GM21737 (cell line): Measurements from ENCODE around the gene MACF1.

Source experiments
- ATAC-seq: cut with Tn5 transposase; IDR thresholded peaks from one replicate; pipeline ENCODE4 v1.9.1; 2021; ENCODE audit warnings: mild to moderate bottlenecking, moderate library complexity; ENCODE audit not compliant: unreplicated experiment

Gene MACF1

GRCh38 chr1:39346872-39347271 is 142.4 kb downstream of the MACF1 start:
- no peak for ATAC-seq

DNA sequence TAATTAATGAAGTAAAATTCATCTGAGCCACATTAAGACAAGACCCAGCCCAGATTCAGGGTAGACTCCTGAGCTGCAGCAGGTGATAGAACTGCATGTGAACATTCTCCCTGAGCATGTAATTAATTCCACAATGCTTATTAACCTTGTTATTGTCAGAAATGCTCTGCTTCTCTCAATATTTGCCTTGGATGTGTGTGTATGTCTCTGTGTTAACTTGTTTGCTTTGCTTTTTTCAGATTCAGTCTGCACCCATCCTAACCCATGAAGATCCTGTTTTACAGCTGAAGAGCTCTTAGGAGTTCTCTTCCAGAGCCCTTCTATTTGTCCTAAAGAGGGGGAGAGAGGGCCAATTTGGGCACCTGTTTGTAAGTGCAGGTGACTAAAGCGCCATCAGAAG is 143.8 kb downstream of the MACF1 start:
- no peak for ATAC-seq

- ATAC-seq = no peak
These were observed 148.4 kb downstream of the MACF1 start for GRCh38 chr1:39352881-39353280.

GRCh38 chr1:39354572-39354971 is 150.1 kb downstream of the MACF1 start:
- ATAC-seq = no peak

- ATAC-seq = no peak
These were observed 154.0 kb downstream of the MACF1 start for GRCh38 chr1:39358491-39358890.

DNA sequence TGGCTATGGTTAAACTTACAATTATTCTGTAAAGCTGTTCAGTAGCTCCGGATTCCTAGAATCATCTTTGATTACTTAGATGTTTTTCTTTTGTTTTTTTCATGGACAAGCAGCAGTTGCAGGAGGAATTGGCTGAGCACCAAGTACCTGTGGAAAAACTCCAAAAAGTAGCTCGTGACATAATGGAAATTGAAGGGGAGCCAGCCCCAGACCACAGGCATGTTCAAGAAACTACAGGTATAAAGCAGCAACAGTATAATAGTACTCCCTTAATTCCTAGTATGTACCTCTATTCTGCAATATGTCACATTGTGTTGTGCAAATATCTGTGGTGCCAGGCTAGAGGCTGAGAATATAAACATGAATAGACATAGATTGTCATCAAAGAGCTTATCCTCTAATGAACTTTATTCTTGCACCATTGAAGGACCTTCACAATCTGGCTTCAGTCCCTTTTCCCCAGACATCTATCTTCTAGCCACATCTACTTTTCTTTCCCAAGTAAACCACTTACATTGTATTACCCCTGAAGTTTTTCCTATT is 154.6 kb downstream of the MACF1 start:
- ATAC-seq = no peak

DNA sequence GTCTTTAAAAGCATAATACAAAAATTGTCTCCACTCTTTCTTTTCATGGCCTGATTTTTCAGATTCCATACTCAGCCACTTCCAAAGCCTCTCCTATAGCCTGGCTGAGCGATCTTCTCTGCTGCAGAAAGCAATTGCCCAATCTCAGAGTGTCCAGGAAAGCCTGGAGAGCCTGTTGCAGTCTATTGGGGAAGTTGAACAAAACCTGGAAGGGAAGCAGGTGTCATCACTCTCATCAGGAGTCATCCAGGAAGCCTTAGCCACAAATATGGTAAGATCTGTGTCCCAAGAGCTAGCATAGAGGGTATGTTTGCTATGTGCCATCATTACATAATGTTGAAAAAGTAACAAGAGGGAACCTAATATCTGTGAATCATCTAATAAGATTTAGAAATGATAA is 156.2 kb downstream of the MACF1 start:
- ATAC-seq = no peak

DNA sequence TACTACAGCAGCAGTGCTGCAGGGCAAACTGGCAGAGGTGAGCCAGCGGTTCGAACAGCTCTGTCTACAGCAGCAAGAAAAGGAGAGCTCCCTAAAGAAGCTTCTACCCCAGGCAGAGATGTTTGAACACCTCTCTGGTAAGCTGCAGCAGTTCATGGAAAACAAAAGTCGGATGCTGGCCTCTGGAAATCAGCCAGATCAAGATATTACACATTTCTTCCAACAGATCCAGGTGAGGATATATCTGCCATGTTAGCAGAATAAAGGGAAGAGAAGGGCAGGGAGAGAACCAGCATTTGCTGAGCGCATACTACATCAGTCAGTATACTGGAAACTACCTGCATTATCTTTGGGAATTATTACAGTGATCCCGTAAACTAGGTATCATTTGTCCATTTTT is 157.0 kb downstream of the MACF1 start:
- no peak for ATAC-seq

- ATAC-seq = no peak
These were observed 158.8 kb downstream of the MACF1 start for GRCh38 chr1:39363267-39363666.

DNA sequence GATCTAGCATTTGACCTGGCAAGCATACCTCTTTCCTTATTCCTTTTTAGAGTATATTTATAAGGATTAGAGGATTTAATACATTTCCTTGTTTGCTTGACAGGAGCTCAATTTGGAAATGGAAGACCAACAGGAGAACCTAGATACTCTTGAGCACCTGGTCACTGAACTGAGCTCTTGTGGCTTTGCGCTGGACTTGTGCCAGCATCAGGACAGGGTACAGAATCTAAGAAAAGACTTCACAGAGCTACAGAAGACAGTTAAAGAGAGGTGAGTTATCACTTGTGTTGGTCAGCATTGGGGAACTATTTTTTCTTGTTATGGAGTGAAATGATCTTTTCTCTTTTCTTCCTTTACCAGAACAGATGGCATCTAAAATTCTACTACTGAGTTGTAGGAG is 163.6 kb downstream of the MACF1 start:
- no peak for ATAC-seq

- no peak for ATAC-seq
These were observed 165.1 kb downstream of the MACF1 start for GRCh38 chr1:39369565-39369964.

GRCh38 chr1:39370602-39371001 is 166.1 kb downstream of the MACF1 start:
- no peak for ATAC-seq

- ATAC-seq = no peak
These were observed 167.6 kb downstream of the MACF1 start for GRCh38 chr1:39372105-39372504.

DNA sequence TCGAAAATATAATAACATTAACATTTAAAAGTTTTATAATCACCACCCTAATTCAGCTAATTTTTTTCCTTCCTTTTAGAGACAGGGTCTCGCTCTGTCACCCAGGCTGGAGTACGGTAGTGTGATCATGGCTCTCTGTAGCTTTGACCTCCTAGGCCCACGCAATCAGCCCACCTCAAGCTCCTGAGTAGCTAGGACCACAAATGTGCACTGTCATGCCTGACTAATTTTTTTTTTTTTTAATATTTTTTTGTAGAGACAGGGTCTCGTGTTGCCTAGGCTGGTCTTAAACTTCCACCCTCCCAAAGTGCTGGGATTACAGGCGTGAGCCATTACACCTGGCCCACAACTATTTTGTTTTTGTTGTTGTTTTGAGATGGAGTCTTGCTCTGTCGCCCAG is 172.2 kb downstream of the MACF1 start:
- ATAC-seq = no peak

- no peak for ATAC-seq
These were observed 173.9 kb downstream of the MACF1 start for GRCh38 chr1:39378377-39378776.

DNA sequence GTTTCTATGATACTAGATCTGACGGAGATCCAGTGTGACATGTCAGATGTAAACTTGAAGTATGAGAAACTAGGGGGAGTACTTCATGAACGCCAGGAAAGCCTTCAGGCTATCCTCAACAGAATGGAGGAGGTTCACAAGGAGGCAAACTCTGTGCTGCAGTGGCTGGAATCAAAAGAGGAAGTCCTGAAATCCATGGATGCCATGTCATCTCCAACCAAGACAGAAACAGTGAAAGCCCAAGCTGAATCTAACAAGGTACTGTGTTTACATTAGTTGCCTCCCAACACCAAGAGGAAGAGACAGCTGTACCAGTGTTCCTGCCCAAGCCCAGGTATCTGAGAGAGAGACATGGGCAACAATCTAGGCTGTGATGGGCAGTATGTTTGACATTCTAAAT is 174.7 kb downstream of the MACF1 start:
- no peak for ATAC-seq

- ATAC-seq = no peak
These were observed 175.5 kb downstream of the MACF1 start for GRCh38 chr1:39380036-39380435.

GRCh38 chr1:39381839-39382238 is 177.3 kb downstream of the MACF1 start:
- no peak for ATAC-seq

GRCh38 chr1:39384305-39384704 is 179.8 kb downstream of the MACF1 start:
- ATAC-seq = no peak

DNA sequence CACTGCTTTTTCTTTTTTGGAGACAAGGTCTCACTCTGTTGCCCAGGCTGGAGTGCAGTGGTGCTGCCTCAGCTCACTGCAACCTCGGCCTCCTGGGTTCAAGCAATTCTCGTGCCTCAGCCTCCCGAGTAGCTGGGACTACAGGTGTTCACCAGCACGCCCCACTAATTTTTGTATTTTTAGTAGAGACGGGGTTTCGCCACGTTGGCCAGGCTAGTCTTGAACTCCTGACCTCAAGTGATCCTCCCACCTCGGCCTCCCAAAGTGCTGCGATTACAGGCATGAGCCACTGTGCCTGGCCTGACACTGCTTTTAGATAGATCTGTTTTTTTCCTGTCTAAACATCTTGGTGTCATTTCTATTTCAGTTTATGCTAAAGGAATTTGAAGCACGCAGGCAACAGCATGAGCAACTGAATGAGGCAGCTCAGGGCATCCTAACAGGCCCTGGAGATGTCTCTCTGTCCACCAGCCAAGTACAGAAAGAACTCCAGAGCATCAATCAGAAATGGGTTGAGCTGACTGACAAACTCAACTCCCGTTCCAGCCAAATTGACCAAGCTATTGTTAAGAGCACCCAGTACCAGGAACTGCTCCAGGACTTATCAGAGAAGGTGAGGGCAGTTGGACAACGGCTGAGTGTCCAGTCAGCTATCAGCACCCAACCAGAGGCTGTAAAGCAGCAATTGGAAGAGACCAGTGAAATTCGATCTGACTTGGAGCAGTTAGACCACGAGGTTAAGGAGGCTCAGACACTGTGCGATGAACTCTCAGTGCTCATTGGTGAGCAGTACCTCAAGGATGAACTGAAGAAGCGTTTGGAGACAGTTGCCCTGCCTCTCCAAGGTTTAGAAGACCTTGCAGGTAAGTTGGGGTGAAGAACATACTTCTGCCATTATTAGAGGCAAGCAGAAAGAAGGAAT is 180.8 kb downstream of the MACF1 start:
- no peak for ATAC-seq

GRCh38 chr1:39386997-39387396 is 182.5 kb downstream of the MACF1 start:
- no peak for ATAC-seq

- no peak for ATAC-seq
These were observed 183.0 kb downstream of the MACF1 start for GRCh38 chr1:39387452-39387851.
